ENCODE measurements around the gene VSIR. TPM values are rescaled to one million over a fixed set of nuclear protein-coding genes. Genes with fewer than 3 reads are reported as not detected.

Gene VSIR
- total and polyA plus RNA-seq, 9 of the 15 experiments (the other 6 are each of a cell fraction or from before 2014, with no cell fraction given) = 0.14 to 20.5 (median 9.3) TPM

DNA sequence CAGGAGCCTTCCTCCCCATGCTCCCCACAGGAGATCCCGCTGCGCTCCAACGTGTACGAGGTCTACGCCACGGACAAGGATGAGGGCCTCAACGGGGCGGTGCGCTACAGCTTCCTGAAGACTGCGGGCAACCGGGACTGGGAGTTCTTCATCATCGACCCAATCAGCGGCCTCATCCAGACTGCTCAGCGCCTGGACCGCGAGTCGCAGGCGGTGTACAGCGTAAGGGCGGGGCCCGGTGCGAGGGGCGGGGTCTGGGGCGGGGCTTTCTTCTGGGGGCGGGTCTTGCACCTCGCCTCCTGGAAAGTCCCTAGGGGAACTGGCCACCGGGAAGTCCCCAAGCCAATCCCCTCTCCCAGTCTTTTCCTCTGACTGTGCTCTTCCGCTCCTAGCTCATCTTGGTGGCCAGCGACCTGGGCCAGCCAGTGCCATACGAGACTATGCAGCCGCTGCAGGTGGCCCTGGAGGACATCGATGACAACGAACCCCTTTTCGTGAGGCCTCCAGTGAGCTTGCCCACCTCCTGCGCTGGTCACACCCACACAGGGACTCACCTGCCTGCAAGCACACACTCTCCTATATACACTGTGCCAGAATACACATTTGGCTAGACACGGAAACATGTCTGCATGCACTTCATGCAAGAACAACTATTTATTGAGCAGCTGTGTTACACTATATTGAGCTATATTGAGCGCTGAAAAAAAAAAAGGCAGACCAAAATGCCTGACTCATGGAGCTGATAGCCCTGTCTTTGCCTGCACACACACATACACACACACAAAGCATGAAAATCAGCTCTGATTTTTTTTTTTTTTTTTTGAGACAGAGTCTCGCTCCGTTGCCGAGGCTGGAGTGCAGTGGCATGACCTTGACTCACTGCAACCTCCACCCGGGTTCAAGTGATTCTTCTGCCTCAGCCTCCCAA is 32.7 kb upstream of the VSIR start (continued):
- TF ChIP-seq FOSL1 (tag; conservative IDR thresholded peaks at IDR 0.05) (peak; percentile 50; the same call in 1 of the 2 replicates), EHMT2 (IDR thresholded peaks at IDR 0.05) (0 out of 2 replicates have a peak, but pooled peaks have one; percentile 6), ZFP36 (IDR thresholded peaks at IDR 0.05; ENCODE audit: low read depth, low read length, partially characterized antibody) (peak; percentile 48), PHF20 (IDR thresholded peaks at IDR 0.05; ENCODE audit: partially characterized antibody) (peak; percentile 8), SPI1 (IDR thresholded peaks at IDR 0.05; ENCODE audit: borderline replicate concordance, low read depth, low read length) (peak; percentile 27; the same call in 1 of the 2 replicates), DPF2 (IDR thresholded peaks at IDR 0.05) (peak; percentile 38; the same call in 1 of the 2 replicates), DACH1 (IDR thresholded peaks at IDR 0.05; ENCODE audit: partially characterized antibody) (peak; percentile 51), ZBTB17 (CRISPR knock-in tag; IDR thresholded peaks at IDR 0.05) (peak; percentile 54; the same call in 1 of the 2 replicates), ZEB2 (IDR thresholded peaks at IDR 0.05) (0 out of 2 replicates have a peak, but pooled peaks have one; percentile 43), ZBTB7A (IDR thresholded peaks at IDR 0.05; ENCODE audit: borderline replicate concordance, control insufficient read depth, low read depth, low read length) (peak; percentile 40; the same call in 1 of the 2 replicates)
- TF ChIP-seq, protein P1, sequence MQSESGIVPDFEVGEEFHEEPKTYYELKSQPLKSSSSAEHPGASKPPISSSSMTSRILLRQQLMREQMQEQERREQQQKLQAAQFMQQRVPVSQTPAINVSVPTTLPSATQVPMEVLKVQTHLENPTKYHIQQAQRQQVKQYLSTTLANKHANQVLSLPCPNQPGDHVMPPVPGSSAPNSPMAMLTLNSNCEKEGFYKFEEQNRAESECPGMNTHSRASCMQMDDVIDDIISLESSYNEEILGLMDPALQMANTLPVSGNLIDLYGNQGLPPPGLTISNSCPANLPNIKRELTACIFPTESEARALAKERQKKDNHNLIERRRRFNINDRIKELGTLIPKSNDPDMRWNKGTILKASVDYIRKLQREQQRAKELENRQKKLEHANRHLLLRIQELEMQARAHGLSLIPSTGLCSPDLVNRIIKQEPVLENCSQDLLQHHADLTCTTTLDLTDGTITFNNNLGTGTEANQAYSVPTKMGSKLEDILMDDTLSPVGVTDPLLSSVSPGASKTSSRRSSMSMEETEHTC (IDR thresholded peaks at IDR 0.05) = no peak
- TF ChIP-seq, protein P2, sequence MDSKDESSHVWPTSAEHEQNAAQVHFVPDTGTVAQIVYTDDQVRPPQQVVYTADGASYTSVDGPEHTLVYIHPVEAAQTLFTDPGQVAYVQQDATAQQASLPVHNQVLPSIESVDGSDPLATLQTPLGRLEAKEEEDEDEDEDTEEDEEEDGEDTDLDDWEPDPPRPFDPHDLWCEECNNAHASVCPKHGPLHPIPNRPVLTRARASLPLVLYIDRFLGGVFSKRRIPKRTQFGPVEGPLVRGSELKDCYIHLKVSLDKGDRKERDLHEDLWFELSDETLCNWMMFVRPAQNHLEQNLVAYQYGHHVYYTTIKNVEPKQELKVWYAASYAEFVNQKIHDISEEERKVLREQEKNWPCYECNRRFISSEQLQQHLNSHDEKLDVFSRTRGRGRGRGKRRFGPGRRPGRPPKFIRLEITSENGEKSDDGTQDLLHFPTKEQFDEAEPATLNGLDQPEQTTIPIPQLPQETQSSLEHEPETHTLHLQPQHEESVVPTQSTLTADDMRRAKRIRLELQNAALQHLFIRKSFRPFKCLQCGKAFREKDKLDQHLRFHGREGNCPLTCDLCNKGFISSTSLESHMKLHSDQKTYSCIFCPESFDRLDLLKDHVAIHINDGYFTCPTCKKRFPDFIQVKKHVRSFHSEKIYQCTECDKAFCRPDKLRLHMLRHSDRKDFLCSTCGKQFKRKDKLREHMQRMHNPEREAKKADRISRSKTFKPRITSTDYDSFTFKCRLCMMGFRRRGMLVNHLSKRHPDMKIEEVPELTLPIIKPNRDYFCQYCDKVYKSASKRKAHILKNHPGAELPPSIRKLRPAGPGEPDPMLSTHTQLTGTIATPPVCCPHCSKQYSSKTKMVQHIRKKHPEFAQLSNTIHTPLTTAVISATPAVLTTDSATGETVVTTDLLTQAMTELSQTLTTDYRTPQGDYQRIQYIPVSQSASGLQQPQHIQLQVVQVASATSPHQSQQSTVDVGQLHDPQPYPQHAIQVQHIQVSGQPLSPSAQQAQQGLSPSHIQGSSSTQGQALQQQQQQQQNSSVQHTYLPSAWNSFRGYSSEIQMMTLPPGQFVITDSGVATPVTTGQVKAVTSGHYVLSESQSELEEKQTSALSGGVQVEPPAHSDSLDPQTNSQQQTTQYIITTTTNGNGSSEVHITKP (IDR thresholded peaks at IDR 0.05; ENCODE audit: partially characterized antibody) = peak; percentile 95
